Common myeloid progenitor, CD34-positive (primary cell): ENCODE results near the gene SSBP2.
A peak's percentile ranks its signal among the peaks of the same experiment; 100 is the strongest.

Experiments used
- CTCF ChIA-PET: fragments of 350-600 bp; sonication (Branson Sonifier 250); formaldehyde crosslinking; loops from one replicate; lab custom pipeline; 2021; ENCODE audit warnings: antibody characterized with exemption; lab: Charles Lee
- POLR2A ChIA-PET: fragments of 350-600 bp; sonication (Branson Sonifier 250); formaldehyde crosslinking; loops from one replicate; lab custom pipeline; 2021; ENCODE audit warnings: antibody characterized with exemption; lab: Charles Lee
- DNase-seq, 3 donors: peaks; one replicate each; pipeline versions ENCODE4 v3.0.0 to v3.0.0-alpha.2; 2013
- H3K27ac ChIP-seq, 2 experiments: 1 replicate in 1 of 2; 2 replicates in 1 of 2; pipeline ENCODE4 v1.7.0; 2013; ENCODE audit warnings: inconsistent platforms in 2 of 2, low read length in 2 of 2, mild to moderate bottlenecking in 2 of 2, low read depth in 1 of 2, moderate library complexity in 1 of 2; ENCODE audit not compliant: severe bottlenecking in 2 of 2, insufficient read depth in 1 of 2, poor library complexity in 1 of 2
- H3K27me3 ChIP-seq, 5 experiments: replicated peaks in 2 of 5; 1 replicate in 3 of 5; 2 replicates in 2 of 5; pipeline versions ENCODE4 v1.6.1 to v1.7.0; 2013; ENCODE audit warnings: low read length in 4 of 5, mild to moderate bottlenecking in 2 of 5, moderate library complexity in 2 of 5, inconsistent platforms in 1 of 5; ENCODE audit not compliant: insufficient read depth in 5 of 5, control insufficient read depth in 4 of 5
- H3K36me3 ChIP-seq, 4 experiments: 1 replicate in 2 of 4; 2 replicates in 2 of 4; pipeline versions ENCODE4 v1.6.1 to v1.7.0; 2013; ENCODE audit warnings: low read length in 3 of 4, control low read depth in 1 of 4, mild to moderate bottlenecking in 1 of 4; ENCODE audit not compliant: control insufficient read depth in 4 of 4, insufficient read depth in 4 of 4
- H3K4me1 ChIP-seq, 4 experiments: 1 replicate in 3 of 4; 2 replicates in 1 of 4; pipeline versions ENCODE4 v1.6.1 to v1.7.1; 2013; ENCODE audit warnings: low read length in 3 of 4, mild to moderate bottlenecking in 3 of 4, control low read depth in 1 of 4, inconsistent platforms in 1 of 4, moderate library complexity in 1 of 4; ENCODE audit not compliant: control insufficient read depth in 4 of 4, insufficient read depth in 4 of 4; ENCODE audit errors: control extremely low read depth in 1 of 4
- H3K4me3 ChIP-seq, 7 experiments: 1 replicate in 4 of 7; 2 replicates in 3 of 7; pipeline versions ENCODE4 v1.5.1 to v1.7.0; 2013; ENCODE audit warnings: mild to moderate bottlenecking in 7 of 7, low read length in 6 of 7, moderate library complexity in 6 of 7, inconsistent platforms in 2 of 7, low read depth in 2 of 7, control low read depth in 1 of 7; ENCODE audit not compliant: insufficient read depth in 4 of 7, control insufficient read depth in 1 of 7; ENCODE audit errors: extremely low read depth in 1 of 7
- H3K9me3 ChIP-seq, 5 experiments: 1 replicate in 4 of 5; 2 replicates in 1 of 5; pipeline versions ENCODE4 v1.6.1 to v1.7.1; 2013; ENCODE audit warnings: low read length in 4 of 5, mild to moderate bottlenecking in 2 of 5, inconsistent platforms in 1 of 5, low read depth in 1 of 5, moderate library complexity in 1 of 5; ENCODE audit not compliant: control insufficient read depth in 4 of 5, insufficient read depth in 2 of 5; ENCODE audit errors: control extremely low read depth in 1 of 5
- WGBS: methylation state at CpG from one replicate; pipeline ENCODE4 v1.1.5; 2013; ENCODE audit not compliant: insufficient coverage; 5-methylcytosine and 5-hydroxymethylcytosine counted together

The SSBP2 gene

GRCh38 chr5:81749192-81749560 lies 1.7 kb downstream of the SSBP2 start:
- Histone ChIP-seq H3K27ac (peak overlapping the region; percentile 78 to 93), H3K36me3 (peaks cover 0 to 2% (median 0%) of the 10 kb centered on the region in 4 experiments), H3K4me3 (peak overlapping the region in 6 of 7 experiments; percentile 68 to 94 (median 83)), H3K27me3 (no peaks in the 10 kb centered on the region), H3K9me3 (no peaks in the 10 kb centered on the region), H3K4me1 (peaks cover 18 to 42% (median 29%) of the 10 kb centered on the region in 4 experiments)
- peak in 1 of 3 donors; percentile 36 for DNase-seq
- ChIA-PET POLR2A (no interaction called here), CTCF (interaction anchor here (0.6 to 5.2 kb wide), 8 partner anchors 40 to 410 kb away, joined by 3 to 56 read pairs (median 3); no protein-coding TSS in a partner anchor)
- 0% methylated on average over 6 of the region's 6 CpGs for WGBS

GRCh38 chr5:81748556-81748955 lies 2.3 kb downstream of the SSBP2 start:
- peaks cover 18 to 42% (median 29%) of the 10 kb centered on the region in 4 experiments for H3K4me1 ChIP-seq
- ChIA-PET CTCF (interaction anchor here (1.1 to 1.3 kb wide), 3 partner anchors 108 to 411 kb away, joined by 3 to 4 read pairs (median 3); no protein-coding TSS in a partner anchor), POLR2A (no interaction called here)
- H3K27me3 ChIP-seq, result no peaks in the 10 kb centered on the region
- H3K36me3 ChIP-seq, result peaks cover 0 to 4% (median 2%) of the 10 kb centered on the region in 4 experiments
- no peak for DNase-seq
- peak overlapping the region; percentile 78 to 93 for H3K27ac ChIP-seq
- no peaks in the 10 kb centered on the region for H3K9me3 ChIP-seq
- 60% methylated on average over 1 of the region's 3 CpGs for WGBS
- H3K4me3 ChIP-seq, result peak overlapping the region in 6 of 7 experiments; percentile 68 to 94 (median 83)

- no peaks in the 10 kb centered on the region for H3K27me3 ChIP-seq
- no CpG with 5 or more reads among the region's 2 CpGs for WGBS
- peaks cover 4 to 9% (median 5%) of the 10 kb centered on the region in 4 experiments for H3K36me3 ChIP-seq
- CTCF ChIA-PET, result interaction anchor here (1.5 kb wide), 1 partner anchor 418 kb away, joined by 3 read pairs; no protein-coding TSS in a partner anchor
- no peak overlapping the region for H3K27ac ChIP-seq
- POLR2A ChIA-PET, result interaction anchor here (0.6 kb wide), 1 partner anchor 97 kb away, joined by 3 read pairs; no protein-coding TSS in a partner anchor
- H3K4me3 ChIP-seq, result peak overlapping the region in 3 of 7 experiments; percentile 28 to 94 (median 30)
- DNase-seq, result peak in 1 of 3 donors; percentile 30
- H3K4me1 ChIP-seq, result peaks cover 18 to 38% (median 25%) of the 10 kb centered on the region in 4 experiments
- H3K9me3 ChIP-seq, result no peaks in the 10 kb centered on the region
Measured at GRCh38 chr5:81747030-81747429, 3.9 kb downstream of the SSBP2 start.

- DNase-seq, result no peak
- peaks cover 0 to 8% (median 4%) of the 10 kb centered on the region in 4 experiments for H3K4me1 ChIP-seq
- ChIA-PET POLR2A (interaction anchor here (0.6 kb wide), 1 partner anchor 113 kb away, joined by 3 read pairs; no protein-coding TSS in a partner anchor), CTCF (interaction anchor here (0.7 to 2.0 kb wide), 6 partner anchors 10 to 117 kb away, joined by 3 to 6 read pairs (median 3); no protein-coding TSS in a partner anchor)
- H3K27me3 ChIP-seq, result no peaks in the 10 kb centered on the region
- no peak overlapping the region for H3K4me3 ChIP-seq
- WGBS, result 100% methylated on average over 2 of the region's 2 CpGs
- no peak overlapping the region for H3K27ac ChIP-seq
- H3K9me3 ChIP-seq, result no peaks in the 10 kb centered on the region
- peaks cover 5 to 15% (median 8%) of the 10 kb centered on the region in 4 experiments for H3K36me3 ChIP-seq
Measured at GRCh38 chr5:81740758-81741157, 10.1 kb downstream of the SSBP2 start.

GRCh38 chr5:81739291-81739690 lies 11.6 kb downstream of the SSBP2 start:
- H3K27me3 ChIP-seq, result no peaks in the 10 kb centered on the region
- ChIA-PET POLR2A (no interaction called here), CTCF (interaction anchor here (0.6 kb wide), 1 partner anchor 86 kb away, joined by 3 read pairs; no protein-coding TSS in a partner anchor)
- peaks cover 0 to 8% (median 3%) of the 10 kb centered on the region in 4 experiments for H3K4me1 ChIP-seq
- H3K27ac ChIP-seq, result no peak overlapping the region
- H3K36me3 ChIP-seq, result peaks cover 3 to 15% (median 8%) of the 10 kb centered on the region in 4 experiments
- no peaks in the 10 kb centered on the region for H3K9me3 ChIP-seq
- H3K4me3 ChIP-seq, result no peak overlapping the region
- peak in 1 of 3 donors; percentile 38 for DNase-seq
- no CpG with 5 or more reads among the region's 2 CpGs for WGBS

GRCh38 chr5:81729276-81729675 lies 21.6 kb downstream of the SSBP2 start:
- Histone ChIP-seq H3K27ac (no peak overlapping the region), H3K36me3 (peaks cover 0 to 4% (median 0%) of the 10 kb centered on the region in 4 experiments), H3K9me3 (no peaks in the 10 kb centered on the region), H3K4me1 (peaks cover 3 to 38% (median 17%) of the 10 kb centered on the region in 4 experiments), H3K4me3 (no peak overlapping the region), H3K27me3 (no peaks in the 10 kb centered on the region)
- WGBS, result no CpG with 5 or more reads among the region's 1 CpG
- ChIA-PET CTCF (no interaction called here), POLR2A (interaction anchor here (1.0 kb wide), 1 partner anchor 11 kb away, joined by 3 read pairs; no protein-coding TSS in a partner anchor)
- DNase-seq, result no peak

GRCh38 chr5:81728301-81728700 lies 22.6 kb downstream of the SSBP2 start:
- no CpG with 5 or more reads among the region's 3 CpGs for WGBS
- H3K27me3 ChIP-seq, result no peaks in the 10 kb centered on the region
- H3K27ac ChIP-seq, result no peak overlapping the region
- H3K4me1 ChIP-seq, result peaks cover 5 to 43% (median 20%) of the 10 kb centered on the region in 4 experiments
- ChIA-PET POLR2A (interaction anchor here (0.6 kb wide), 1 partner anchor 13 kb away, joined by 3 read pairs; no protein-coding TSS in a partner anchor), CTCF (no interaction called here)
- H3K36me3 ChIP-seq, result peaks cover 0 to 4% (median 0%) of the 10 kb centered on the region in 4 experiments
- no peaks in the 10 kb centered on the region for H3K9me3 ChIP-seq
- no peak overlapping the region for H3K4me3 ChIP-seq
- no peak for DNase-seq
